Trophoblast cell (in vitro differentiated cells and primary cell): ENCODE measurements around the gene CRYBB3.

Experiments
- DNase-seq, 2 donors: peaks; one replicate each; pipeline ENCODE4 v3.0.0-alpha.2; 2016
- H2AFZ ChIP-seq: 2 replicates; pipeline ENCODE4 v1.6.1; 2013; ENCODE audit warnings: low read length, moderate library complexity, mild to moderate bottlenecking; ENCODE audit not compliant: insufficient read depth, poor library complexity
- H2AK5ac ChIP-seq: 2 replicates; pipeline ENCODE4 v1.6.1; 2013; ENCODE audit warnings: mild to moderate bottlenecking, low read length
- H2BK120ac ChIP-seq: 2 replicates; pipeline ENCODE4 v1.6.1; 2013; ENCODE audit warnings: low read length, mild to moderate bottlenecking, moderate library complexity; ENCODE audit not compliant: insufficient read depth, poor library complexity
- H2BK12ac ChIP-seq: 2 replicates; pipeline ENCODE4 v1.6.1; 2013; ENCODE audit warnings: mild to moderate bottlenecking, low read length, moderate library complexity
- H2BK5ac ChIP-seq: 2 replicates; pipeline ENCODE4 v1.6.1; 2013; ENCODE audit warnings: low read length, low read depth, moderate library complexity, mild to moderate bottlenecking; ENCODE audit not compliant: poor library complexity
- H3K14ac ChIP-seq: 2 replicates; pipeline ENCODE4 v1.6.1; 2013; ENCODE audit warnings: mild to moderate bottlenecking, low read length
- H3K18ac ChIP-seq: 2 replicates; pipeline ENCODE4 v1.6.1; 2013; ENCODE audit warnings: mild to moderate bottlenecking, low read length
- H3K23ac ChIP-seq: 2 replicates; pipeline ENCODE4 v1.6.1; 2013; ENCODE audit warnings: low read length
- H3K27ac ChIP-seq: 2 replicates; pipeline ENCODE4 v1.5.1; 2013; ENCODE audit warnings: low read depth, mild to moderate bottlenecking, inconsistent platforms, low read length, moderate library complexity
- H3K27me3 ChIP-seq: 2 replicates; pipeline ENCODE4 v1.6.1; 2013; ENCODE audit warnings: inconsistent platforms, mild to moderate bottlenecking, low read length, moderate library complexity; ENCODE audit not compliant: insufficient read depth
- H3K36me3 ChIP-seq, 2 experiments: 1 replicate in 1 of 2; 2 replicates in 1 of 2; pipeline ENCODE4 v1.6.1; 2013; ENCODE audit warnings: low read length in 2 of 2, mild to moderate bottlenecking in 2 of 2, moderate library complexity in 1 of 2; ENCODE audit not compliant: insufficient read depth in 2 of 2, control insufficient read depth in 1 of 2
- H3K4ac ChIP-seq: 2 replicates; pipeline ENCODE4 v1.6.1; 2013; ENCODE audit warnings: low read depth, mild to moderate bottlenecking, low read length, moderate library complexity
- H3K4me1 ChIP-seq, 2 experiments: 1 replicate in 1 of 2; 2 replicates in 1 of 2; pipeline ENCODE4 v1.6.1; 2013; ENCODE audit warnings: low read length in 2 of 2, mild to moderate bottlenecking in 2 of 2, moderate library complexity in 1 of 2; ENCODE audit not compliant: insufficient read depth in 2 of 2, control insufficient read depth in 1 of 2
- H3K4me2 ChIP-seq: 2 replicates; pipeline ENCODE4 v1.6.1; 2013; ENCODE audit warnings: inconsistent platforms, mild to moderate bottlenecking, low read length, moderate library complexity
- H3K4me3 ChIP-seq: 2 replicates; pipeline ENCODE4 v1.5.1; 2013; ENCODE audit warnings: mild to moderate bottlenecking, low read depth, low read length, inconsistent platforms
- H3K79me1 ChIP-seq: one replicate; pipeline ENCODE4 v1.6.1; 2013; ENCODE audit warnings: low read length
- H3K79me2 ChIP-seq: 2 replicates; pipeline ENCODE4 v1.6.1; 2013; ENCODE audit warnings: low read length, mild to moderate bottlenecking; ENCODE audit not compliant: control insufficient read depth, insufficient read depth, poor library complexity
- H3K9ac ChIP-seq: 2 replicates; pipeline ENCODE4 v1.6.1; 2013; ENCODE audit warnings: mild to moderate bottlenecking, low read length
- H3K9me3 ChIP-seq: 2 replicates; pipeline ENCODE4 v1.6.1; 2013; ENCODE audit warnings: low read depth, mild to moderate bottlenecking, control low read depth, inconsistent platforms, low read length; ENCODE audit not compliant: insufficient read depth
- H4K12ac ChIP-seq: 2 replicates; pipeline ENCODE4 v1.6.1; 2013; ENCODE audit warnings: low read depth, mild to moderate bottlenecking, low read length, moderate library complexity
- H4K8ac ChIP-seq: 2 replicates; pipeline ENCODE4 v1.6.1; 2013; ENCODE audit warnings: low read depth, mild to moderate bottlenecking, low read length, moderate library complexity
- H4K91ac ChIP-seq: one replicate; pipeline ENCODE4 v1.6.1; 2013; ENCODE audit warnings: low read depth, mild to moderate bottlenecking, low read length, moderate library complexity
- WGBS: extraction: QIAGEN DNeasy Blood & Tissue Kit; methylation state at CpG from one replicate; pipeline ENCODE4 v1.1.7; 2013; ENCODE audit warnings: missing lambda C conversion rate; ENCODE audit not compliant: insufficient read length, insufficient coverage; ENCODE audit errors: extremely low coverage; 5-methylcytosine and 5-hydroxymethylcytosine counted together

The CRYBB3 gene

GRCh38 chr22:25162561-25162960 is 37.1 kb upstream of the CRYBB3 start:
- H3K79me1 ChIP-seq: peaks cover 2% of the 10 kb centered on the region
- H3K36me3 ChIP-seq: no peaks in the 10 kb centered on the region
- DNase-seq: no peak
- H3K9ac ChIP-seq: no peak overlapping the region
- H3K23ac ChIP-seq: no peak overlapping the region
- no peak overlapping the region for H4K91ac ChIP-seq
- H3K79me2 ChIP-seq: no peaks in the 10 kb centered on the region
- WGBS: no CpG with 5 or more reads among the region's 1 CpG
- no peak overlapping the region for H2BK12ac ChIP-seq
- no peak overlapping the region for H3K27ac ChIP-seq
- no peak overlapping the region for H4K8ac ChIP-seq
- H3K27me3 ChIP-seq: no peaks in the 10 kb centered on the region
- H4K12ac ChIP-seq: no peak overlapping the region
- H3K18ac ChIP-seq: no peak overlapping the region
- no peak overlapping the region for H3K4me2 ChIP-seq
- H3K4ac ChIP-seq: no peak overlapping the region
- H3K9me3 ChIP-seq: peaks cover 4% of the 10 kb centered on the region
- no peak overlapping the region for H3K14ac ChIP-seq
- peaks cover 2 to 6% of the 10 kb centered on the region in 2 experiments for H3K4me1 ChIP-seq
- no peak overlapping the region for H2AK5ac ChIP-seq
- no peak overlapping the region for H3K4me3 ChIP-seq
- H2BK120ac ChIP-seq: no peak overlapping the region
- H2AFZ ChIP-seq: no peak overlapping the region
- H2BK5ac ChIP-seq: no peak overlapping the region

- Histone ChIP-seq H2BK5ac (no peak overlapping the region), H2BK120ac (no peak overlapping the region), H3K9me3 (peaks cover 4% of the 10 kb centered on the region), H3K4me2 (no peak overlapping the region), H3K27me3 (no peaks in the 10 kb centered on the region), H3K4me3 (no peak overlapping the region), H2AK5ac (no peak overlapping the region), H3K4me1 (no peaks in the 10 kb centered on the region), H4K12ac (no peak overlapping the region), H4K91ac (no peak overlapping the region), H2AFZ (no peak overlapping the region), H3K79me1 (no peaks in the 10 kb centered on the region), H3K9ac (no peak overlapping the region), H3K79me2 (no peaks in the 10 kb centered on the region), H3K23ac (no peak overlapping the region), H3K18ac (no peak overlapping the region), H4K8ac (no peak overlapping the region), H2BK12ac (no peak overlapping the region), H3K4ac (no peak overlapping the region), H3K27ac (no peak overlapping the region), H3K36me3 (peaks cover 3 to 6% of the 10 kb centered on the region in 2 experiments), H3K14ac (no peak overlapping the region)
- DNase-seq: no peak
- no CpG with 5 or more reads among the region's 10 CpGs for WGBS
Measured at GRCh38 chr22:25165785-25166184, 33.9 kb upstream of the CRYBB3 start.

- H2BK120ac ChIP-seq: no peak overlapping the region
- no peaks in the 10 kb centered on the region for H3K4me1 ChIP-seq
- no CpG with 5 or more reads among the region's 9 CpGs for WGBS
- no peak overlapping the region for H3K4ac ChIP-seq
- H2AFZ ChIP-seq: no peak overlapping the region
- no peak overlapping the region for H3K4me2 ChIP-seq
- no peak overlapping the region for H3K4me3 ChIP-seq
- no peak overlapping the region for H2BK12ac ChIP-seq
- H3K79me2 ChIP-seq: no peaks in the 10 kb centered on the region
- H4K91ac ChIP-seq: no peak overlapping the region
- H3K9me3 ChIP-seq: peaks cover 4% of the 10 kb centered on the region
- no peak overlapping the region for H4K12ac ChIP-seq
- H3K27me3 ChIP-seq: no peaks in the 10 kb centered on the region
- DNase-seq: no peak
- H2AK5ac ChIP-seq: no peak overlapping the region
- no peaks in the 10 kb centered on the region for H3K79me1 ChIP-seq
- no peak overlapping the region for H3K18ac ChIP-seq
- no peak overlapping the region for H2BK5ac ChIP-seq
- no peak overlapping the region for H3K9ac ChIP-seq
- no peak overlapping the region for H3K27ac ChIP-seq
- H3K14ac ChIP-seq: no peak overlapping the region
- H3K36me3 ChIP-seq: peaks cover 4 to 7% of the 10 kb centered on the region in 2 experiments
- no peak overlapping the region for H4K8ac ChIP-seq
- H3K23ac ChIP-seq: no peak overlapping the region
Measured at GRCh38 chr22:25166266-25167040, 33.2 kb upstream of the CRYBB3 start.

- Histone ChIP-seq H3K27ac (no peak overlapping the region), H2BK120ac (no peak overlapping the region), H2BK5ac (no peak overlapping the region), H3K27me3 (no peaks in the 10 kb centered on the region), H3K36me3 (peaks cover 5 to 8% of the 10 kb centered on the region in 2 experiments), H2AFZ (no peak overlapping the region), H4K12ac (no peak overlapping the region), H3K14ac (no peak overlapping the region), H3K4me3 (no peak overlapping the region), H3K23ac (no peak overlapping the region), H3K9me3 (peaks cover 4% of the 10 kb centered on the region), H4K8ac (no peak overlapping the region), H2BK12ac (no peak overlapping the region), H3K79me1 (no peaks in the 10 kb centered on the region), H4K91ac (no peak overlapping the region), H3K9ac (no peak overlapping the region), H2AK5ac (no peak overlapping the region), H3K79me2 (no peaks in the 10 kb centered on the region), H3K4ac (no peak overlapping the region), H3K4me2 (no peak overlapping the region), H3K18ac (no peak overlapping the region), H3K4me1 (no peaks in the 10 kb centered on the region)
- peak; percentile 15 to 57 for DNase-seq
- WGBS: no CpG with 5 or more reads among the region's 7 CpGs
Measured at GRCh38 chr22:25167082-25167481, 32.6 kb upstream of the CRYBB3 start.
